LNCaP clone FGC (cell line): ENCODE measurements around the gene OBP2A.

Experiments
- DNase-seq: peaks from one replicate; pipeline ENCODE4 v3.0.0-alpha.2; 2011; ENCODE audit warnings: low read depth
- H3K4me3 ChIP-seq: 2 replicates; pipeline ENCODE4 v1.5.1; 2011; ENCODE audit warnings: mild to moderate bottlenecking, low read depth, low read length, control low read depth
- CTCF ChIP-seq: IDR thresholded peaks from 2 replicates; pipeline ENCODE4 v1.5.1; 2012; ENCODE audit warnings: mild to moderate bottlenecking; ENCODE audit not compliant: control insufficient read depth, insufficient read depth; ENCODE audit errors: extremely low read depth

Gene OBP2A

GRCh38 chr9:135506327-135507103 is 39.4 kb upstream of the OBP2A start:
- H3K4me3 ChIP-seq, result no peak overlapping the region
- no peak for DNase-seq
- no peak for TF ChIP-seq CTCF

DNA sequence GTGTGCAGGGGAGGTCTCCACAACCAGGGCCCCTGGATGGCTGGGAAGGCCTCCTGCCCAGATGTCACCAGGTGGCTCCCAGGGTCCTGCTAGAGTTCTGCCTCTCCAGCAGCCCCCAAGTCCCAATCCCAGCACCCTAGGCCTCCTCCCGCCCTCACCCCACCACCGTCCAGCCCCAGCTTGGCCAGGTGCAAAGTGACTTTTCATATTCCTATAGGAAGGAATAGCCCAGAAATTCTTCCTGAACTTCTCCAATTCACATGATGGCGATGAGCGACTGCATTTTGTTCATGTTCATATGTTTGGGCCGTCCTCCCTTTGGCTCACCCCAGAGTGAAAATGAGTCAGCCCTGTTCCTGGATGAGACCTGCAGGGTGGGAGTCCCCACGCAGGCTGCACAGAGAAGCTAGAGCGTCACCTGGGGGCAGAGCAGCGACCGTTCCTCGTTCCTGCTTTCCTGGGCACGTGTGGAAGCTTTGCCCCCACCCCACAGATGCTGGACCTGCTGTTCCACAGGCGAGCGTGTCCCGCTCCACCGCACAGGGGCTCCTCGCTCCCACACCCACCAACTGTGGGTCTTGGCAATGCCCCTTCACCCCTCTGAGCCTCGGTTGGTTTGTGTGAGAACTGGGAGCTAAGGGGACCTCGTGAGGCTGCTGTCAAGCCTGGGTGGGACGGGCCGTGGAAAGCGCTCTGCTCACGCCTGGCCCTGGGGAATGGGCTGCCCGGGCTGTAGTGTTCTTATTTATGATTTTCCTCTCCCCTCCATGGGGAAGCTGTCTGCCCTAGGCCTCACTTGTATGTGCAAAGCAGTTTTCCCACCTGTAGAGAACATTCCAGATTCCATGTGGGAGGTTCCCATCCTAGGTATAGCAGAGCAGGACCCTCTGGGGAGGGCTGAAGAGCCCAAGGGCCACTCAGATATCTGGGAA is 38.6 kb upstream of the OBP2A start:
- DNase-seq, result no peak
- TF ChIP-seq CTCF, result no peak
- H3K4me3 ChIP-seq, result no peak overlapping the region

GRCh38 chr9:135508211-135508820 is 37.6 kb upstream of the OBP2A start:
- no peak overlapping the region for H3K4me3 ChIP-seq
- no peak for DNase-seq
- no peak for TF ChIP-seq CTCF

DNA sequence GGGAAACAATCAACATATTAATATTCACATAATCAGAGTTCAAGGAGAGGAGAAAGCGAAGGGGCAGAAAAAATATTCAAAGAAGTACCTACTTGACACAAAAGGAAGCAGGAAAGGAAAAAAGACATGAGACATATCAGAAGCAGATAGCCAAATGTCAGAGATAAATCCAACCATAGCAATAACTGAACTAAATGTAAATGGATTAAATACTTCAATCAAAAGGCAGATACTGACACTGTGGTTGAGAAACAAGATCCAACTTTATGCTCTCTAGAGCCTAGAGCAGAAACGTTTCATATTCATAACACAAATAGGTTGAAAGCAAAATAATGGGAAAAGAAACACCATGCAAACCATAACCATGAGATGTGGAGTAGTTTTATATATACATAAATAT is 36.5 kb upstream of the OBP2A start:
- TF ChIP-seq CTCF, result no peak
- no peak overlapping the region for H3K4me3 ChIP-seq
- DNase-seq, result no peak

GRCh38 chr9:135512241-135512603 is 33.7 kb upstream of the OBP2A start:
- DNase-seq, result no peak
- TF ChIP-seq CTCF, result no peak
- no peak overlapping the region for H3K4me3 ChIP-seq

GRCh38 chr9:135512904-135513303 is 33.0 kb upstream of the OBP2A start:
- H3K4me3 ChIP-seq, result no peak overlapping the region
- no peak for TF ChIP-seq CTCF

More at GRCh38 chr9:135512904-135513303, 33.0 kb upstream of the OBP2A start:
- no peak for DNase-seq
